ENCODE data around the gene ZMIZ1.

DNA sequence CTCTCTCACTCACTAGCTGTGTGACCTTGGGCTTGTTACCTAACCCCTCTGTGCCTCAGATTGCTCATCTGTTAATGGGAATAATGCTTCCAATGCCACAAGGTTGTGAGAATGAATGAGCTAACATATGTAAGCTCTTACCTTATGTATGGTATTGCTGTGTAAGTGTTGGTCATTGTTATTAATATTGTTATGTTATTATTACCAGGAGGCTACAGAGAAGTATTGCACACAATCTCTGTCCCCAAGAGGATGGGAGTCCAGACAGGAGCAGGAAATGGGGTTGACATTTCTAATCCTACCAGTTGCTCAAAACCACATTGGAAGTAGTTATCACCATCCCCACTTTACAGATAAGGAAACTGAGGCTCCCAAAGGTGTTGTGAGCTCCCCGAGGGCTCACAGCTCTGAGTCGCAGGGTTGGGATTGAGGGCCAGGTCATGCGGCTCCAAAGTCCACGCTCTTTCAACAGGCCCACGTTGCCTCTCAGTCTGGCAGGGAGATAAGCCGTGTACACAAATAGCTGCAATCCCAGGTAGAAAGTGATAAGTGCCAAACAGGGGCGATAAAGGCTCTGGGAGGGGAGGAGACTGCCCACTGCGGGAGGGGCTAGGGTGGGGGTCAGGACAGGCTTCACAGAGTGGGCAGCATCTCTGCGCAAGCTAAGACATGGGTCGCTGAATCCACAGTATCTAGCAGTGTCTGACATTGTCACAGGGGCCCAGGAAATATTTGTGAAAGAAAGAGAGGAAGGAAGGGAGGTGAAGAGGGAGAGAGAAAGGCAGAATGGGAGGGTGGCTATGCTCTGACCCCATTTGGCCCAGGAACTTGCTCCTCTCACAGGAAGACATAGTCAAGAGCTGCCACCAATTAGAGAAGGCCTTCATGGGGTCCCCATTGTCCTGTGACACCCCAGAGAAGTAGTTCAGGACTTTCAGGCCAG, 9.6 kb upstream of the ZMIZ1 start:
- TF ChIP-seq, protein P1, sequence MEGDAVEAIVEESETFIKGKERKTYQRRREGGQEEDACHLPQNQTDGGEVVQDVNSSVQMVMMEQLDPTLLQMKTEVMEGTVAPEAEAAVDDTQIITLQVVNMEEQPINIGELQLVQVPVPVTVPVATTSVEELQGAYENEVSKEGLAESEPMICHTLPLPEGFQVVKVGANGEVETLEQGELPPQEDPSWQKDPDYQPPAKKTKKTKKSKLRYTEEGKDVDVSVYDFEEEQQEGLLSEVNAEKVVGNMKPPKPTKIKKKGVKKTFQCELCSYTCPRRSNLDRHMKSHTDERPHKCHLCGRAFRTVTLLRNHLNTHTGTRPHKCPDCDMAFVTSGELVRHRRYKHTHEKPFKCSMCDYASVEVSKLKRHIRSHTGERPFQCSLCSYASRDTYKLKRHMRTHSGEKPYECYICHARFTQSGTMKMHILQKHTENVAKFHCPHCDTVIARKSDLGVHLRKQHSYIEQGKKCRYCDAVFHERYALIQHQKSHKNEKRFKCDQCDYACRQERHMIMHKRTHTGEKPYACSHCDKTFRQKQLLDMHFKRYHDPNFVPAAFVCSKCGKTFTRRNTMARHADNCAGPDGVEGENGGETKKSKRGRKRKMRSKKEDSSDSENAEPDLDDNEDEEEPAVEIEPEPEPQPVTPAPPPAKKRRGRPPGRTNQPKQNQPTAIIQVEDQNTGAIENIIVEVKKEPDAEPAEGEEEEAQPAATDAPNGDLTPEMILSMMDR (IDR thresholded peaks at IDR 0.05): no peak
- no peak for TF ChIP-seq POLR2A (IDR thresholded peaks at IDR 0.05)

Measured in lower leg skin (tissue), 3 donors.